GM12878 (cell line): ENCODE measurements around the gene APOBEC2. TPM values are rescaled to one million over a fixed set of nuclear protein-coding genes. Genes with fewer than 3 reads are reported as not detected.
A peak's percentile ranks its signal among the peaks of the same experiment; 100 is the strongest.

Experiments
- ATAC-seq: fragments of 200-7000 bp; cut with Tn5 transposase; 3 replicates; pipeline ENCODE4 v1.9.1; 2020; ENCODE audit warnings: mild to moderate bottlenecking, moderate library complexity
- BruUV-seq: library from RNA; stranded (reverse); fragments of 400-500 nt; replicated peaks from 2 replicates; lab custom pipeline; 2021; lab: Mats Ljungman, UMichigan
- CTCF ChIA-PET: fragments of 300-600 bp; sonication (Branson Sonifier 250); formaldehyde crosslinking; extraction: SDS; loops from one replicate; lab custom pipeline; 2021; ENCODE audit warnings: inconsistent platforms; lab: Yijun Ruan, JAX
- POLR2A ChIA-PET: fragments of 350-600 bp; formaldehyde crosslinking; extraction: SDS; loops from one replicate; lab custom pipeline; 2021; ENCODE audit warnings: inconsistent platforms; lab: Charles Lee
- RAD21 ChIA-PET: fragments of 300-600 bp; sonication (Branson Sonifier 250); formaldehyde crosslinking; loops from one replicate; lab custom pipeline; 2023; ENCODE audit warnings: antibody characterized with exemption; ENCODE audit not compliant: unreplicated experiment; lab: Charles Lee
- SMC1A ChIA-PET: fragments of 300-600 bp; sonication (Branson Sonifier 250); formaldehyde crosslinking; loops from one replicate; lab custom pipeline; 2023; ENCODE audit not compliant: unreplicated experiment, uncharacterized antibody; lab: Charles Lee
- DNase-seq: peaks from one replicate; pipeline ENCODE4 v3.0.0-alpha.2; 2011; ENCODE audit warnings: low read depth, low spot score
- FAIRE-seq: peaks from 3 replicates; lab custom pipeline; 2011; peaks lifted over from hg19 to GRCh38; lab: Jason Lieb, UNC
- H2AFZ ChIP-seq: 2 replicates; pipeline ENCODE4 v1.6.0; 2011; ENCODE audit warnings: low read depth, low read length, control low read depth; ENCODE audit not compliant: control insufficient read depth
- H3K27ac ChIP-seq: 2 replicates; pipeline ENCODE4 v1.5.1; 2011; ENCODE audit warnings: control low read depth; ENCODE audit not compliant: control insufficient read depth, insufficient read depth
- H3K27me3 ChIP-seq, 2 experiments: replicated peaks in 1 of 2; 2 replicates each; pipeline versions ENCODE4 v1.6.0 to v1.6.1; 2011; ENCODE audit warnings: low read length in 1 of 2; ENCODE audit not compliant: control insufficient read depth in 2 of 2, insufficient read depth in 2 of 2
- H3K36me3 ChIP-seq, 2 experiments: 2 replicates each; pipeline ENCODE4 v1.5.1; 2011; ENCODE audit warnings: low read length in 1 of 2; ENCODE audit not compliant: control insufficient read depth in 2 of 2, insufficient read depth in 2 of 2
- H3K4me1 ChIP-seq: 2 replicates; pipeline ENCODE4 v1.6.1; 2011; ENCODE audit warnings: mild to moderate bottlenecking, low read length, moderate library complexity, mixed read lengths; ENCODE audit not compliant: control insufficient read depth, insufficient read depth
- H3K4me2 ChIP-seq: 2 replicates; pipeline ENCODE4 v1.6.0; 2011; ENCODE audit warnings: control low read depth; ENCODE audit not compliant: control insufficient read depth, insufficient read depth
- H3K4me3 ChIP-seq: fragments of 200-600 bp; sonication (generic); 2 replicates; pipeline ENCODE4 v1.5.1; 2016
- H3K79me2 ChIP-seq: 2 replicates; pipeline ENCODE4 v1.6.0; 2011; ENCODE audit warnings: low read length; ENCODE audit not compliant: control insufficient read depth, insufficient read depth
- H3K9ac ChIP-seq: 2 replicates; pipeline ENCODE4 v1.8.0; 2011; ENCODE audit warnings: low read length, control low read depth, mixed read lengths; ENCODE audit not compliant: control insufficient read depth, insufficient read depth
- H3K9me3 ChIP-seq: replicated peaks from 3 replicates; pipeline ENCODE4 v1.5.1; 2011; ENCODE audit warnings: mild to moderate bottlenecking, low read length; ENCODE audit not compliant: control insufficient read depth, insufficient read depth
- H4K20me1 ChIP-seq: 2 replicates; pipeline ENCODE4 v1.6.0; 2011; ENCODE audit not compliant: control insufficient read depth, insufficient read depth
- HCFC1 ChIP-seq: fragments of 150-350 bp; IDR thresholded peaks from 2 replicates; pipeline ENCODE4 v1.6.1; 2014; ENCODE audit warnings: low read length
- MXI1 ChIP-seq: fragments of 150-350 bp; IDR thresholded peaks from 2 replicates; pipeline ENCODE4 v1.6.1; 2011; ENCODE audit warnings: low read depth, mild to moderate bottlenecking, inconsistent platforms, low read length, improper control_type of control experiment
- NFIC ChIP-seq: IDR thresholded peaks from 2 replicates; pipeline ENCODE4 v1.6.1; 2012; ENCODE audit warnings: low read depth, mild to moderate bottlenecking, inconsistent platforms, low read length, moderate library complexity
- NRF1 ChIP-seq: conservative IDR thresholded peaks from 2 replicates; pipeline ENCODE4 v1.6.1; 2011; ENCODE audit warnings: mild to moderate bottlenecking, low read depth, low read length, improper control_type of control experiment
- SMAD5 ChIP-seq: IDR thresholded peaks from 2 replicates; pipeline ENCODE4 v1.6.1; 2016; ENCODE audit warnings: antibody characterized with exemption, low read depth
- WRNIP1 ChIP-seq: IDR thresholded peaks from 2 replicates; pipeline ENCODE4 v1.6.1; 2011; ENCODE audit warnings: low read depth, low read length, improper control_type of control experiment, borderline replicate concordance
- WGBS: methylation state at CpG from one replicate; pipeline ENCODE4 v1.1.6; 2016; ENCODE audit warnings: low lambda C conversion rate; ENCODE audit not compliant: insufficient replicate concordance, insufficient coverage; ENCODE audit errors: missing lambda C conversion rate; 5-methylcytosine and 5-hydroxymethylcytosine counted together
- in situ Hi-C: fragments of 300-500 bp; cut with MboI; formaldehyde crosslinking; loops from 9 replicates; pipeline ENCODE4 v1.14.3; 2018; ENCODE audit warnings: mixed read lengths
- intact Hi-C: fragments of 100-400 bp; cut with micrococcal nuclease; formaldehyde crosslinking; loops from one replicate; pipeline ENCODE4 v1.14.2; 2022; ENCODE audit not compliant: unreplicated experiment
- polyA plus RNA-seq, 11 experiments: library from polyadenylated mRNA; depleted of rRNA in 4 of 11; unstranded in 6 of 11; stranded (reverse) in 5 of 11; fragments of >200 nt; fragmentation: Nextera tagmentation in 4 of 11; fragmentation: Illumina TruSeq in 1 of 11; extraction: Ambion mirVana in 4 of 11; extraction: Trizol in 1 of 11; gene quantifications; 1 replicate in 1 of 11; 2 replicates in 10 of 11; pipeline versions ENCODE4 v1.2.1 to v1.2.3, GENCODE V29; 2011 to 2016; ENCODE audit warnings: inconsistent platforms in 2 of 11, missing spikeins in 2 of 11, low read depth in 1 of 11
- total RNA-seq, 4 experiments: library from RNA; depleted of rRNA in 3 of 4; stranded (reverse); fragments of >200 nt in 3 of 4; fragmentation: Illumina TruSeq in 1 of 4; extraction: Trizol in 1 of 4; gene quantifications; 2 replicates each; pipeline versions ENCODE4 v1.2.1 to v1.2.3, GENCODE V29; 2013 to 2021
- TF ChIP-seq, protein P1 (sequence below): fragments of 450-650 bp; IDR thresholded peaks from 2 replicates; pipeline ENCODE4 v1.6.1; 2017; ENCODE audit warnings: antibody characterized with exemption, mild to moderate bottlenecking, moderate library complexity
- TF ChIP-seq, protein P2 (sequence below): fragments of 450-650 bp; IDR thresholded peaks from 2 replicates; pipeline ENCODE4 v1.6.1; 2017; ENCODE audit warnings: mild to moderate bottlenecking, moderate library complexity
- TF ChIP-seq, protein P3 (sequence below): IDR thresholded peaks from 2 replicates; pipeline ENCODE4 v1.6.1; 2011; ENCODE audit warnings: borderline replicate concordance, low read depth, mild to moderate bottlenecking, moderate library complexity, low read length; ENCODE audit not compliant: insufficient read depth, poor library complexity, severe bottlenecking
- TF ChIP-seq, protein P4 (sequence below): fragments of 450-650 bp; IDR thresholded peaks from 2 replicates; pipeline ENCODE4 v1.6.1; 2018; ENCODE audit warnings: borderline replicate concordance, mild to moderate bottlenecking; ENCODE audit not compliant: partially characterized antibody

Gene APOBEC2
- total and polyA plus RNA-seq, 10 of the 15 experiments (the other 5 are each of a cell fraction or from before 2014, with no cell fraction given), result 0.11 to 1.4 (median 0.87) TPM; not detected in 6

DNA sequence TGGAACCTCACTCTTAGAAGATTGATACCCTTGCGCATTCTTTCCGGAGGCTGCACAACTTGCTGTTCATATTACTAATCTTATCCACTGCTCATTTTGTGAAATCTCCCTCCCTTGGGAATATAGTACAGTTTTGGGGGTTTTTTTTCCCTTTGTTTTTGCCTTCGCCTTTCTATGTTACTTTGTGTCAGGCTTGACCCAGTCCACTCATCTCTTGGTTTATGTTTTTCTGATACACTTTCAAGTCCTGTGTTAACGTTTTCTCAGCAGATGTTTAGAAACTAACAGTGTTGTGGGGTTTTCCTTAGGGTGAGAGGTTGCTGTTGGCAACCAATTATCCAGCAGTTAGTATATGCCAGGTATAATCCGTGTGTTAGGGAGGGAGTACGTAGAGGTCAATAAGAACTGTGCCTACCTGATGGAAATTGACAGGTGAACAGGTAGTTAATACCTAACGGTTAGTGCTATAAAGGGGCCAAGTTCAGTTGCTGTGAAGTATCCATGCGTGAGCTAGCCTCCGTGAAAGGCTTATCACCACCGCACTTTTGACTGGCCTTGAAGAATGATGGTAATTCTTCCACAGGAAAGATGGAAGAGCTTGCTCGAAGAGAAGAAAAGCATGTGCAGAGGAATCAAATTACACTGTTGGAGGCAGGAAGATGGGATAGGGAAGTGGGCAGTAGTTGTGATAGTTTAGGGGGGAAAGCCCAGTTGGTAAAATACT, 21.1 kb downstream of the APOBEC2 start:
- Histone ChIP-seq H3K79me2 (peaks cover 72% of the 10 kb centered on the region), H2AFZ (peak overlapping the region; percentile 3), H3K4me1 (peaks cover 7% of the 10 kb centered on the region; the same call in 1 of the 2 replicates), H3K9ac (peak overlapping the region; percentile 94), H3K4me3 (peak overlapping the region; percentile 88), H3K27ac (peak overlapping the region; percentile 99), H3K36me3 (peaks cover 0 to 9% of the 10 kb centered on the region in 2 experiments; a peak in 1 of 4 replicates), H4K20me1 (no peaks in the 10 kb centered on the region), H3K27me3 (no peaks in the 10 kb centered on the region), H3K4me2 (peak overlapping the region; percentile 78), H3K9me3 (no peaks in the 10 kb centered on the region)
- BruUV-seq, result TSS peak; percentile 74
- ChIA-PET RAD21 (interaction anchor here (1.8 to 3.4 kb wide), 2 partner anchors 46 to 108 kb away, joined by 4 to 14 read pairs; no protein-coding TSS in a partner anchor), SMC1A (interaction anchor here (0.6 to 2.9 kb wide), 6 partner anchors 9 to 260 kb away, joined by 3 to 15 read pairs (median 4); no protein-coding TSS in a partner anchor), CTCF (interaction anchor here (0.6 to 2.9 kb wide), 6 partner anchors 13 to 260 kb away, joined by 3 to 13 read pairs (median 5); no protein-coding TSS in a partner anchor), POLR2A (interaction anchor here (1.1 to 1.7 kb wide), 6 partner anchors 33 to 1857 kb away, joined by 3 to 4 read pairs (median 3); no protein-coding TSS in a partner anchor)
- no peak for ATAC-seq
- DNase-seq, result no peak
- intact Hi-C loops (loop anchor here (10.0 kb wide), 1 partner anchor 661 kb away; the partner anchor contains the start of gene TFEB), in situ Hi-C loops (no loop called here)
- peak; percentile 73 for FAIRE-seq
- under 1% methylated on average over 11 of the region's 11 CpGs for WGBS
- TF ChIP-seq NFIC (0 out of 2 replicates have a peak, but pooled peaks have one; percentile 29), SMAD5 (no peak), HCFC1 (no peak), WRNIP1 (no peak), MXI1 (0 out of 2 replicates have a peak, but pooled peaks have one; percentile 42), NRF1 (no peak)
- TF ChIP-seq, protein P1, sequence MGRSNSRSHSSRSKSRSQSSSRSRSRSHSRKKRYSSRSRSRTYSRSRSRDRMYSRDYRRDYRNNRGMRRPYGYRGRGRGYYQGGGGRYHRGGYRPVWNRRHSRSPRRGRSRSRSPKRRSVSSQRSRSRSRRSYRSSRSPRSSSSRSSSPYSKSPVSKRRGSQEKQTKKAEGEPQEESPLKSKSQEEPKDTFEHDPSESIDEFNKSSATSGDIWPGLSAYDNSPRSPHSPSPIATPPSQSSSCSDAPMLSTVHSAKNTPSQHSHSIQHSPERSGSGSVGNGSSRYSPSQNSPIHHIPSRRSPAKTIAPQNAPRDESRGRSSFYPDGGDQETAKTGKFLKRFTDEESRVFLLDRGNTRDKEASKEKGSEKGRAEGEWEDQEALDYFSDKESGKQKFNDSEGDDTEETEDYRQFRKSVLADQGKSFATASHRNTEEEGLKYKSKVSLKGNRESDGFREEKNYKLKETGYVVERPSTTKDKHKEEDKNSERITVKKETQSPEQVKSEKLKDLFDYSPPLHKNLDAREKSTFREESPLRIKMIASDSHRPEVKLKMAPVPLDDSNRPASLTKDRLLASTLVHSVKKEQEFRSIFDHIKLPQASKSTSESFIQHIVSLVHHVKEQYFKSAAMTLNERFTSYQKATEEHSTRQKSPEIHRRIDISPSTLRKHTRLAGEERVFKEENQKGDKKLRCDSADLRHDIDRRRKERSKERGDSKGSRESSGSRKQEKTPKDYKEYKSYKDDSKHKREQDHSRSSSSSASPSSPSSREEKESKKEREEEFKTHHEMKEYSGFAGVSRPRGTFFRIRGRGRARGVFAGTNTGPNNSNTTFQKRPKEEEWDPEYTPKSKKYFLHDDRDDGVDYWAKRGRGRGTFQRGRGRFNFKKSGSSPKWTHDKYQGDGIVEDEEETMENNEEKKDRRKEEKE, result no peak
- TF ChIP-seq, protein P2, sequence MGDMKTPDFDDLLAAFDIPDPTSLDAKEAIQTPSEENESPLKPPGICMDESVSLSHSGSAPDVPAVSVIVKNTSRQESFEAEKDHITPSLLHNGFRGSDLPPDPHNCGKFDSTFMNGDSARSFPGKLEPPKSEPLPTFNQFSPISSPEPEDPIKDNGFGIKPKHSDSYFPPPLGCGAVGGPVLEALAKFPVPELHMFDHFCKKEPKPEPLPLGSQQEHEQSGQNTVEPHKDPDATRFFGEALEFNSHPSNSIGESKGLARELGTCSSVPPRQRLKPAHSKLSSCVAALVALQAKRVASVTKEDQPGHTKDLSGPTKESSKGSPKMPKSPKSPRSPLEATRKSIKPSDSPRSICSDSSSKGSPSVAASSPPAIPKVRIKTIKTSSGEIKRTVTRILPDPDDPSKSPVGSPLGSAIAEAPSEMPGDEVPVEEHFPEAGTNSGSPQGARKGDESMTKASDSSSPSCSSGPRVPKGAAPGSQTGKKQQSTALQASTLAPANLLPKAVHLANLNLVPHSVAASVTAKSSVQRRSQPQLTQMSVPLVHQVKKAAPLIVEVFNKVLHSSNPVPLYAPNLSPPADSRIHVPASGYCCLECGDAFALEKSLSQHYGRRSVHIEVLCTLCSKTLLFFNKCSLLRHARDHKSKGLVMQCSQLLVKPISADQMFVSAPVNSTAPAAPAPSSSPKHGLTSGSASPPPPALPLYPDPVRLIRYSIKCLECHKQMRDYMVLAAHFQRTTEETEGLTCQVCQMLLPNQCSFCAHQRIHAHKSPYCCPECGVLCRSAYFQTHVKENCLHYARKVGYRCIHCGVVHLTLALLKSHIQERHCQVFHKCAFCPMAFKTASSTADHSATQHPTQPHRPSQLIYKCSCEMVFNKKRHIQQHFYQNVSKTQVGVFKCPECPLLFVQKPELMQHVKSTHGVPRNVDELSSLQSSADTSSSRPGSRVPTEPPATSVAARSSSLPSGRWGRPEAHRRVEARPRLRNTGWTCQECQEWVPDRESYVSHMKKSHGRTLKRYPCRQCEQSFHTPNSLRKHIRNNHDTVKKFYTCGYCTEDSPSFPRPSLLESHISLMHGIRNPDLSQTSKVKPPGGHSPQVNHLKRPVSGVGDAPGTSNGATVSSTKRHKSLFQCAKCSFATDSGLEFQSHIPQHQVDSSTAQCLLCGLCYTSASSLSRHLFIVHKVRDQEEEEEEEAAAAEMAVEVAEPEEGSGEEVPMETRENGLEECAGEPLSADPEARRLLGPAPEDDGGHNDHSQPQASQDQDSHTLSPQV, result no peak
- TF ChIP-seq, protein P3, sequence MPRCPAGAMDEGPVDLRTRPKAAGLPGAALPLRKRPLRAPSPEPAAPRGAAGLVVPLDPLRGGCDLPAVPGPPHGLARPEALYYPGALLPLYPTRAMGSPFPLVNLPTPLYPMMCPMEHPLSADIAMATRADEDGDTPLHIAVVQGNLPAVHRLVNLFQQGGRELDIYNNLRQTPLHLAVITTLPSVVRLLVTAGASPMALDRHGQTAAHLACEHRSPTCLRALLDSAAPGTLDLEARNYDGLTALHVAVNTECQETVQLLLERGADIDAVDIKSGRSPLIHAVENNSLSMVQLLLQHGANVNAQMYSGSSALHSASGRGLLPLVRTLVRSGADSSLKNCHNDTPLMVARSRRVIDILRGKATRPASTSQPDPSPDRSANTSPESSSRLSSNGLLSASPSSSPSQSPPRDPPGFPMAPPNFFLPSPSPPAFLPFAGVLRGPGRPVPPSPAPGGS, result no peak
- TF ChIP-seq, protein P4, sequence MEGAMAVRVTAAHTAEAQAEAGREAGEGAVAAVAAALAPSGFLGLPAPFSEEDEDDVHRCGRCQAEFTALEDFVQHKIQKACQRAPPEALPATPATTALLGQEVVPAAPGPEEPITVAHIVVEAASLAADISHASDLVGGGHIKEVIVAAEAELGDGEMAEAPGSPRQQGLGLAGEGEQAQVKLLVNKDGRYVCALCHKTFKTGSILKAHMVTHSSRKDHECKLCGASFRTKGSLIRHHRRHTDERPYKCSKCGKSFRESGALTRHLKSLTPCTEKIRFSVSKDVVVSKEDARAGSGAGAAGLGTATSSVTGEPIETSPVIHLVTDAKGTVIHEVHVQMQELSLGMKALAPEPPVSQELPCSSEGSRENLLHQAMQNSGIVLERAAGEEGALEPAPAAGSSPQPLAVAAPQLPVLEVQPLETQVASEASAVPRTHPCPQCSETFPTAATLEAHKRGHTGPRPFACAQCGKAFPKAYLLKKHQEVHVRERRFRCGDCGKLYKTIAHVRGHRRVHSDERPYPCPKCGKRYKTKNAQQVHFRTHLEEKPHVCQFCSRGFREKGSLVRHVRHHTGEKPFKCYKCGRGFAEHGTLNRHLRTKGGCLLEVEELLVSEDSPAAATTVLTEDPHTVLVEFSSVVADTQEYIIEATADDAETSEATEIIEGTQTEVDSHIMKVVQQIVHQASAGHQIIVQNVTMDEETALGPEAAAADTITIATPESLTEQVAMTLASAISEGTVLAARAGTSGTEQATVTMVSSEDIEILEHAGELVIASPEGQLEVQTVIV, result no peak
